Measurements from ENCODE around the gene OSBPL6.
A peak's percentile ranks its signal among the peaks of the same experiment; 100 is the strongest.

Gene OSBPL6

DNA sequence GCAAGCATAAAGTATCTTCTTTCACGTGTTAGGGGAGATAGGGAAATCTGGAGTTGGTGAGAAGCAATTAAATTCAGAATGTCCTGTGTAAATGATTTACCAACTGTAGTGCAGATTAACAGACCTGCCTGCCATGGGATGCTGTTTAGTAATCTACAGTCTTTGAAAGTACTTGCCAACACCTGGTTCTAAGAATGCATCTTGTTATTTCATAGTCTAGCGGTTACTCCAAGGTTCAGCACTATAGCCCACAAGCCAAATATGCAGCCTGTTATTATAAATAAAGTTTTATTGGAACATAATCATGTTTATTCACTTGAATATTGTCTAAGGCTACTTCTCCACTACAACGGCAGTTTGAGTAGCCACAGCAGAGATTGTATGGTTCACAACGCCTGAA, 100.8 kb downstream of the OSBPL6 start:
- no peak for DNase-seq (ENCODE audit: extremely low spot score)
- ChIA-PET CTCF (no interaction called here), POLR2A (no interaction called here)
- TF ChIP-seq FOXA1 (IDR thresholded peaks at IDR 0.05) (no peak), BHLHE40 (IDR thresholded peaks at IDR 0.05; ENCODE audit: borderline replicate concordance) (no peak), ARNT (IDR thresholded peaks at IDR 0.05) (no peak), SUZ12 (IDR thresholded peaks at IDR 0.05) (no peak), FOXK2 (IDR thresholded peaks at IDR 0.05) (no peak), HDGF (IDR thresholded peaks at IDR 0.05; ENCODE audit: borderline replicate concordance) (no peak), TARDBP (IDR thresholded peaks at IDR 0.05) (no peak)

- ChIA-PET CTCF (no interaction called here), POLR2A (no interaction called here)
- TF ChIP-seq ZNF384 (IDR thresholded peaks at IDR 0.05) (no peak), FOXM1 (IDR thresholded peaks at IDR 0.05; ENCODE audit: borderline replicate concordance) (no peak), FOXA1 (IDR thresholded peaks at IDR 0.05) (no peak), SUZ12 (IDR thresholded peaks at IDR 0.05) (no peak), NFRKB (IDR thresholded peaks at IDR 0.05) (no peak), SP1 (IDR thresholded peaks at IDR 0.05) (no peak), L3MBTL2 (conservative IDR thresholded peaks at IDR 0.05) (no peak), BHLHE40 (IDR thresholded peaks at IDR 0.05; ENCODE audit: borderline replicate concordance) (no peak), CTBP1 (IDR thresholded peaks at IDR 0.05; ENCODE audit: borderline replicate concordance) (no peak), FOXK2 (IDR thresholded peaks at IDR 0.05) (no peak), ELF4 (IDR thresholded peaks at IDR 0.05) (no peak), ARNT (IDR thresholded peaks at IDR 0.05) (no peak), HDGF (IDR thresholded peaks at IDR 0.05; ENCODE audit: borderline replicate concordance) (no peak)
- TF ChIP-seq, protein P1, sequence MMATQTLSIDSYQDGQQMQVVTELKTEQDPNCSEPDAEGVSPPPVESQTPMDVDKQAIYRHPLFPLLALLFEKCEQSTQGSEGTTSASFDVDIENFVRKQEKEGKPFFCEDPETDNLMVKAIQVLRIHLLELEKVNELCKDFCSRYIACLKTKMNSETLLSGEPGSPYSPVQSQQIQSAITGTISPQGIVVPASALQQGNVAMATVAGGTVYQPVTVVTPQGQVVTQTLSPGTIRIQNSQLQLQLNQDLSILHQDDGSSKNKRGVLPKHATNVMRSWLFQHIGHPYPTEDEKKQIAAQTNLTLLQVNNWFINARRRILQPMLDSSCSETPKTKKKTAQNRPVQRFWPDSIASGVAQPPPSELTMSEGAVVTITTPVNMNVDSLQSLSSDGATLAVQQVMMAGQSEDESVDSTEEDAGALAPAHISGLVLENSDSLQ (IDR thresholded peaks at IDR 0.05): no peak
- no peak for DNase-seq (ENCODE audit: extremely low spot score)
Observed at GRCh38 chr2:178295906-178296305, 101.6 kb downstream of the OSBPL6 start.

- ChIA-PET CTCF (interaction anchor here (0.7 kb wide), 1 partner anchor 86 kb away, joined by 4 read pairs; no protein-coding TSS in a partner anchor), POLR2A (no interaction called here)
- DNase-seq (ENCODE audit: extremely low spot score): no peak
- TF ChIP-seq TARDBP (IDR thresholded peaks at IDR 0.05) (no peak), SP1 (IDR thresholded peaks at IDR 0.05) (no peak), FOXK2 (IDR thresholded peaks at IDR 0.05) (no peak), LEF1 (IDR thresholded peaks at IDR 0.05; ENCODE audit: borderline replicate concordance) (no peak), L3MBTL2 (conservative IDR thresholded peaks at IDR 0.05) (no peak), FOXA1 (IDR thresholded peaks at IDR 0.05) (no peak), HDGF (IDR thresholded peaks at IDR 0.05; ENCODE audit: borderline replicate concordance) (no peak), SUZ12 (IDR thresholded peaks at IDR 0.05) (no peak), FOXM1 (IDR thresholded peaks at IDR 0.05; ENCODE audit: borderline replicate concordance) (no peak), CTBP1 (IDR thresholded peaks at IDR 0.05; ENCODE audit: borderline replicate concordance) (no peak), NFRKB (IDR thresholded peaks at IDR 0.05) (no peak), ZNF384 (IDR thresholded peaks at IDR 0.05) (no peak), BHLHE40 (IDR thresholded peaks at IDR 0.05; ENCODE audit: borderline replicate concordance) (no peak), ELF4 (IDR thresholded peaks at IDR 0.05) (no peak), ARNT (IDR thresholded peaks at IDR 0.05) (no peak)
- TF ChIP-seq, protein P1 (IDR thresholded peaks at IDR 0.05): no peak
Observed at GRCh38 chr2:178296394-178297090, 102.2 kb downstream of the OSBPL6 start.

- CTCF ChIA-PET: interaction anchor here (0.7 kb wide), 1 partner anchor 86 kb away, joined by 4 read pairs; no protein-coding TSS in a partner anchor
- POLR2A ChIA-PET: no interaction called here
- TF ChIP-seq FOXK2 (IDR thresholded peaks at IDR 0.05): no peak
- no peak for TF ChIP-seq LEF1 (IDR thresholded peaks at IDR 0.05; ENCODE audit: borderline replicate concordance)
- no peak for TF ChIP-seq BHLHE40 (IDR thresholded peaks at IDR 0.05; ENCODE audit: borderline replicate concordance)
- no peak for TF ChIP-seq FOXA1 (IDR thresholded peaks at IDR 0.05)
- TF ChIP-seq SP1 (IDR thresholded peaks at IDR 0.05): no peak
- TF ChIP-seq L3MBTL2 (conservative IDR thresholded peaks at IDR 0.05): no peak
- no peak for TF ChIP-seq SUZ12 (IDR thresholded peaks at IDR 0.05)
- no peak for TF ChIP-seq ZNF384 (IDR thresholded peaks at IDR 0.05)
- no peak for TF ChIP-seq CTBP1 (IDR thresholded peaks at IDR 0.05; ENCODE audit: borderline replicate concordance)
- no peak for DNase-seq (ENCODE audit: extremely low spot score)
Observed at GRCh38 chr2:178297091-178297411, 102.7 kb downstream of the OSBPL6 start.

- DNase-seq (ENCODE audit: extremely low spot score): no peak
- TF ChIP-seq CTBP1 (IDR thresholded peaks at IDR 0.05; ENCODE audit: borderline replicate concordance): no peak
- TF ChIP-seq, protein P1 (IDR thresholded peaks at IDR 0.05): no peak
- TF ChIP-seq NFRKB (IDR thresholded peaks at IDR 0.05): no peak
- TF ChIP-seq FOXK2 (IDR thresholded peaks at IDR 0.05): no peak
- no peak for TF ChIP-seq ZNF384 (IDR thresholded peaks at IDR 0.05)
- TF ChIP-seq BHLHE40 (IDR thresholded peaks at IDR 0.05; ENCODE audit: borderline replicate concordance): no peak
- TF ChIP-seq ARNT (IDR thresholded peaks at IDR 0.05): no peak
- ChIA-PET POLR2A (no interaction called here), CTCF (no interaction called here)
Observed at GRCh38 chr2:178298785-178299212, 104.5 kb downstream of the OSBPL6 start.

DNA sequence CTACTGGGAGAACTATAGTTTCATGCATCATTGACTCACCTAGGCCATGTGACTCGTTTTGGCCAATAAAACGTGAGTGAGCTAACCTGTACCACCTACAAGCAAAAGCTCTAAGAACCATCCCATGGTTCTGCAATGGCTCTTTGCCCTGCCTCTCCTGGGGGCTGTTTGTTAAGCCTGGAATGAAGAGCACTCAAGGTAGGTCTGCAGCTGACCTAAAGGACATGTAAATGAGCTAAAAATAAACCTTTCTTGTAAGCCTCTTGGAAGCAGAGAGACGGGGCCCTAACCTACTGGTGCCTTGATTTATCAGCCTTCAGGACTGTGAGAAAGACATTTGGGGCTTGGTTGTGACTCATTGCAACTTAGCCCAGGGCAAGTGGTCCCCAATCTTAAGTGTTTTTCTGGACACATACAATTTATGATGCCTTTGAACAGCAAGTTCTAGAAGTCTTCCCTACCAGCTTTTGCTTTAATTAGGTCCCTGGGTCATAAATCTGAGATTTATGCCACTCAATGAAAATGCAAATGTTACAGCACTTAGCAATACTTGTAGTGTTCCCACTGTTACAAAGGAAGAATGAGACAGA, 107.4 kb downstream of the OSBPL6 start:
- TF ChIP-seq LEF1 (IDR thresholded peaks at IDR 0.05; ENCODE audit: borderline replicate concordance): no peak
- no peak for TF ChIP-seq TARDBP (IDR thresholded peaks at IDR 0.05)
- no peak for TF ChIP-seq ELF4 (IDR thresholded peaks at IDR 0.05)
- TF ChIP-seq, protein P1 (IDR thresholded peaks at IDR 0.05): peak; percentile 78
- TF ChIP-seq FOXA1 (IDR thresholded peaks at IDR 0.05): no peak
- no peak for TF ChIP-seq BHLHE40 (IDR thresholded peaks at IDR 0.05; ENCODE audit: borderline replicate concordance)
- TF ChIP-seq FOXM1 (IDR thresholded peaks at IDR 0.05; ENCODE audit: borderline replicate concordance): no peak
- TF ChIP-seq FOXK2 (IDR thresholded peaks at IDR 0.05): no peak
- ChIA-PET POLR2A (interaction anchor here (2.9 kb wide), 1 partner anchor 112 kb away, joined by 12 read pairs; no protein-coding TSS in a partner anchor), CTCF (interaction anchor here (0.6 kb wide), 1 partner anchor 117 kb away, joined by 3 read pairs; no protein-coding TSS in a partner anchor)
- DNase-seq (ENCODE audit: extremely low spot score): no peak
